ENCODE measurements around the gene ARHGEF18.
"Not testable (repeated sequence)": the region's sequence is repeated elsewhere in the genome, so short reads cannot be mapped to it uniquely, and the experiment has no call there.

ARHGEF18 gene

GRCh38 chr19:7336321-7336973, 12.3 kb upstream of the ARHGEF18 start:
- Mint-ChIP-seq H3K36me3 (ENCODE audit: low read depth) (no peaks in the 10 kb centered on the region), H3K27ac (no peak overlapping the region), H3K27me3 (ENCODE audit: low read depth) (peaks cover 17% of the 10 kb centered on the region), H3K4me1 (ENCODE audit: low read depth) (peaks cover 25% of the 10 kb centered on the region), H3K9me3 (no peaks in the 10 kb centered on the region), H3K4me3 (no peak overlapping the region)

- Mint-ChIP-seq H3K27ac (peak overlapping the region; percentile 29), H3K4me1 (ENCODE audit: low read depth) (peaks cover 25% of the 10 kb centered on the region), H3K36me3 (ENCODE audit: low read depth) (no peaks in the 10 kb centered on the region), H3K9me3 (no peaks in the 10 kb centered on the region), H3K4me3 (peak overlapping the region; percentile 21), H3K27me3 (ENCODE audit: low read depth) (peaks cover 17% of the 10 kb centered on the region)
Observed at GRCh38 chr19:7337380-7338194, 11.2 kb upstream of the ARHGEF18 start.

GRCh38 chr19:7340959-7341837, 7.5 kb upstream of the ARHGEF18 start:
- Mint-ChIP-seq H3K4me3 (no peak overlapping the region), H3K9me3 (no peaks in the 10 kb centered on the region), H3K27ac (peak overlapping the region; percentile 23), H3K36me3 (ENCODE audit: low read depth) (no peaks in the 10 kb centered on the region), H3K4me1 (ENCODE audit: low read depth) (peaks cover 42% of the 10 kb centered on the region), H3K27me3 (ENCODE audit: low read depth) (peaks cover 16% of the 10 kb centered on the region)

GRCh38 chr19:7342143-7342542, 6.6 kb upstream of the ARHGEF18 start:
- Mint-ChIP-seq H3K4me3 (no peak overlapping the region), H3K4me1 (ENCODE audit: low read depth) (peaks cover 45% of the 10 kb centered on the region), H3K9me3 (no peaks in the 10 kb centered on the region), H3K27me3 (ENCODE audit: low read depth) (peaks cover 13% of the 10 kb centered on the region), H3K36me3 (ENCODE audit: low read depth) (no peaks in the 10 kb centered on the region), H3K27ac (no peak overlapping the region)

GRCh38 chr19:7346488-7346971, 2.2 kb upstream of the ARHGEF18 start:
- peak overlapping the region; percentile 52 for H3K27ac Mint-ChIP-seq

GRCh38 chr19:7346997-7347396, 1.7 kb upstream of the ARHGEF18 start:
- Mint-ChIP-seq H3K36me3 (ENCODE audit: low read depth) (peaks cover 16% of the 10 kb centered on the region), H3K27ac (peak overlapping the region; percentile 52), H3K4me3 (peak overlapping the region; percentile 81), H3K4me1 (ENCODE audit: low read depth) (peaks cover 43% of the 10 kb centered on the region)
- H3K27me3 Mint-ChIP-seq (ENCODE audit: low read depth); H3K9me3 Mint-ChIP-seq: not testable (repeated sequence)

More at GRCh38 chr19:7346488-7346971, 2.2 kb upstream of the ARHGEF18 start:
- Mint-ChIP-seq H3K27me3 (ENCODE audit: low read depth) (peaks cover 3% of the 10 kb centered on the region), H3K9me3 (no peaks in the 10 kb centered on the region), H3K4me3 (peak overlapping the region; percentile 81), H3K4me1 (ENCODE audit: low read depth) (peaks cover 41% of the 10 kb centered on the region), H3K36me3 (ENCODE audit: low read depth) (peaks cover 14% of the 10 kb centered on the region)

- Mint-ChIP-seq H3K27me3 (ENCODE audit: low read depth) (no peaks in the 10 kb centered on the region), H3K4me3 (peak overlapping the region; percentile 93), H3K9me3 (peaks cover 6% of the 10 kb centered on the region), H3K36me3 (ENCODE audit: low read depth) (peaks cover 22% of the 10 kb centered on the region), H3K27ac (peak overlapping the region; percentile 85), H3K4me1 (ENCODE audit: low read depth) (peaks cover 43% of the 10 kb centered on the region)
Observed at GRCh38 chr19:7349231-7349591, 474 bp downstream of the ARHGEF18 start.

- Mint-ChIP-seq H3K4me3 (peak overlapping the region; percentile 93), H3K36me3 (ENCODE audit: low read depth) (peaks cover 31% of the 10 kb centered on the region), H3K27me3 (ENCODE audit: low read depth) (no peaks in the 10 kb centered on the region), H3K27ac (peak overlapping the region; percentile 85), H3K9me3 (peaks cover 6% of the 10 kb centered on the region), H3K4me1 (ENCODE audit: low read depth) (peaks cover 44% of the 10 kb centered on the region)
Observed at GRCh38 chr19:7349961-7350711, 1.4 kb downstream of the ARHGEF18 start.

GRCh38 chr19:7351861-7352260, 3.1 kb downstream of the ARHGEF18 start:
- H3K4me3 Mint-ChIP-seq, result peak overlapping the region; percentile 64
- H3K27ac Mint-ChIP-seq, result no peak overlapping the region
- peaks cover 6% of the 10 kb centered on the region for H3K9me3 Mint-ChIP-seq
- H3K4me1 Mint-ChIP-seq (ENCODE audit: low read depth), result peaks cover 28% of the 10 kb centered on the region
- no peaks in the 10 kb centered on the region for H3K27me3 Mint-ChIP-seq (ENCODE audit: low read depth)
- peaks cover 34% of the 10 kb centered on the region for H3K36me3 Mint-ChIP-seq (ENCODE audit: low read depth)

GRCh38 chr19:7355151-7355820, 6.5 kb downstream of the ARHGEF18 start:
- peaks cover 6% of the 10 kb centered on the region for H3K9me3 Mint-ChIP-seq
- H3K27me3 Mint-ChIP-seq (ENCODE audit: low read depth), result no peaks in the 10 kb centered on the region
- peaks cover 37% of the 10 kb centered on the region for H3K36me3 Mint-ChIP-seq (ENCODE audit: low read depth)
- H3K27ac Mint-ChIP-seq, result peak overlapping the region; percentile 8
- peaks cover 23% of the 10 kb centered on the region for H3K4me1 Mint-ChIP-seq (ENCODE audit: low read depth)
- no peak overlapping the region for H3K4me3 Mint-ChIP-seq

- no peak overlapping the region for H3K27ac Mint-ChIP-seq
- H3K4me3 Mint-ChIP-seq, result no peak overlapping the region
- no peaks in the 10 kb centered on the region for H3K27me3 Mint-ChIP-seq (ENCODE audit: low read depth)
- H3K4me1 Mint-ChIP-seq (ENCODE audit: low read depth), result peaks cover 21% of the 10 kb centered on the region
- peaks cover 34% of the 10 kb centered on the region for H3K36me3 Mint-ChIP-seq (ENCODE audit: low read depth)
- peaks cover 6% of the 10 kb centered on the region for H3K9me3 Mint-ChIP-seq
Observed at GRCh38 chr19:7355871-7356270, 7.1 kb downstream of the ARHGEF18 start.

GRCh38 chr19:7356899-7357627, 8.3 kb downstream of the ARHGEF18 start:
- peaks cover 33% of the 10 kb centered on the region for H3K36me3 Mint-ChIP-seq (ENCODE audit: low read depth)
- peaks cover 18% of the 10 kb centered on the region for H3K4me1 Mint-ChIP-seq (ENCODE audit: low read depth)

GRCh38 chr19:7358102-7358597, 9.4 kb downstream of the ARHGEF18 start:
- Mint-ChIP-seq H3K36me3 (ENCODE audit: low read depth) (peaks cover 34% of the 10 kb centered on the region), H3K9me3 (no peaks in the 10 kb centered on the region), H3K27me3 (ENCODE audit: low read depth) (no peaks in the 10 kb centered on the region), H3K4me1 (ENCODE audit: low read depth) (peaks cover 18% of the 10 kb centered on the region), H3K4me3 (no peak overlapping the region), H3K27ac (no peak overlapping the region)

More at GRCh38 chr19:7356899-7357627, 8.3 kb downstream of the ARHGEF18 start:
- H3K27me3 Mint-ChIP-seq (ENCODE audit: low read depth), result no peaks in the 10 kb centered on the region
- no peak overlapping the region for H3K4me3 Mint-ChIP-seq
- peaks cover 2% of the 10 kb centered on the region for H3K9me3 Mint-ChIP-seq
- H3K27ac Mint-ChIP-seq, result no peak overlapping the region
